Sigmoid colon (tissue), 7 donors: ENCODE results near the gene SMG9. TPM values are rescaled to one million over a fixed set of nuclear protein-coding genes. Genes with fewer than 3 reads are reported as not detected.

ENCODE experiments used
- DNase-seq: peaks from one replicate; pipeline ENCODE4 v3.0.0-alpha.2; 2019
- H3K27ac ChIP-seq, 4 donors: fragments of 200-600 bp; sonication (generic); one replicate each; pipeline ENCODE4 v1.5.1; 2016 to 2019; ENCODE audit warnings: mild to moderate bottlenecking in 1 of 4
- H3K27me3 ChIP-seq, 3 donors: fragments of 200-600 bp; sonication (generic); one replicate each; pipeline ENCODE4 v1.5.1; 2019; ENCODE audit warnings: mild to moderate bottlenecking in 1 of 3
- H3K36me3 ChIP-seq, 4 donors: fragments of 200-600 bp; sonication (generic); one replicate each; pipeline ENCODE4 v1.5.1; 2016 to 2019
- H3K4me1 ChIP-seq, 4 donors: fragments of 200-600 bp; sonication (generic); one replicate each; pipeline ENCODE4 v1.5.1; 2017 to 2019
- H3K4me3 ChIP-seq, 4 donors: fragments of 200-600 bp; sonication (generic); one replicate each; pipeline ENCODE4 v1.5.1; 2017 to 2019; ENCODE audit warnings: mild to moderate bottlenecking in 2 of 4, moderate library complexity in 1 of 4
- H3K9me3 ChIP-seq, 4 donors: fragments of 200-600 bp in 3 of 4; sonication (generic) in 3 of 4; one replicate each; pipeline versions ENCODE4 v1.5.1 to v1.6.1; 2013 to 2019
- CTCF ChIP-seq, 4 experiments: fragments of 450-650 bp in 3 of 4; fragments of 200-600 bp in 1 of 4; IDR thresholded peaks; one replicate each; pipeline ENCODE4 v1.5.1; 2016 to 2019; ENCODE audit warnings: antibody characterized with exemption in 4 of 4, mild to moderate bottlenecking in 3 of 4, moderate library complexity in 2 of 4
- EP300 ChIP-seq, 4 donors: sonication (generic); formaldehyde crosslinking; IDR thresholded peaks; one replicate each; pipeline ENCODE4 v1.6.1; 2017; ENCODE audit warnings: antibody characterized with exemption in 4 of 4
- POLR2A ChIP-seq, 2 donors: fragments of 450-650 bp; IDR thresholded peaks; one replicate each; pipeline ENCODE4 v1.6.1; 2016; ENCODE audit warnings: antibody characterized with exemption in 2 of 2, mild to moderate bottlenecking in 2 of 2, moderate library complexity in 2 of 2
- POLR2AphosphoS5 ChIP-seq, 4 donors: sonication (generic); formaldehyde crosslinking; IDR thresholded peaks; one replicate each; pipeline ENCODE4 v1.6.1; 2017; ENCODE audit warnings: antibody characterized with exemption in 4 of 4
- WGBS, 2 donors: extraction: QIAGEN DNeasy Blood & Tissue Kit; methylation state at CpG; one replicate each; pipeline ENCODE4 v1.1.7; 2013; 5-methylcytosine and 5-hydroxymethylcytosine counted together
- intact Hi-C: fragments of 100-400 bp; cut with DNase I; formaldehyde crosslinking; loops from one replicate; pipeline ENCODE4 v1.15.1; 2023
- polyA plus RNA-seq, 3 donors: library from polyadenylated mRNA; stranded (reverse); fragments of 200-250 nt; gene quantifications; one replicate each; pipeline ENCODE4 v1.2.3, GENCODE V29; 2013
- total RNA-seq, 4 donors: library from RNA; depleted of rRNA; stranded (reverse); fragments of >200 nt; gene quantifications; one replicate each; pipeline ENCODE4 v1.1.0, GENCODE V29; 2016
- donor health status: healthy with polysubstance abuse.
- donor health status: Bipolar disorder and iron deficiency.
- donor health status: healthy.

The SMG9 gene
- total and polyA plus RNA-seq, 7 donors, result 5.6 to 36.5 (median 12.5) TPM

- intact Hi-C loops, result no loop called here
- H3K9me3 ChIP-seq, result no peaks in the 10 kb centered on the region
- H3K4me3 ChIP-seq, result no peak overlapping the region
- WGBS, 2 donors, result 72 to 88% methylated on average over 11 of the region's 11 CpGs
- no peak overlapping the region for H3K27ac ChIP-seq
- no peaks in the 10 kb centered on the region for H3K27me3 ChIP-seq
- no peak for DNase-seq
- TF ChIP-seq EP300 (IDR thresholded peaks at IDR 0.05) (no peak), CTCF (IDR thresholded peaks at IDR 0.05) (no peak), POLR2AphosphoS5 (IDR thresholded peaks at IDR 0.05) (no peak), POLR2A (IDR thresholded peaks at IDR 0.05) (no peak)
- no peaks in the 10 kb centered on the region for H3K4me1 ChIP-seq
- H3K36me3 ChIP-seq, result no peaks in the 10 kb centered on the region
Measured at GRCh38 chr19:43678512-43679261, 76.1 kb downstream of the SMG9 start.

Other genes with a start within 250 kb of the SMG9 start
- gene ETHE1, start 227.8 kb downstream of the SMG9 start, total RNA-seq, result 10 to 100 TPM; 40.7 to 57.9 (median 52.1) TPM
- gene ETHE1, start 227.8 kb downstream of the SMG9 start, polyA plus RNA-seq, result 100 to 1,000 TPM; 429 to 575 (median 512) TPM
- gene ZNF575, start 221.8 kb downstream of the SMG9 start, total RNA-seq, result under 1 TPM in 1 of 4 donors, not detected in 3; 0.14 TPM
- gene ZNF575, start 221.8 kb downstream of the SMG9 start, polyA plus RNA-seq, result 1 to 10 TPM; 4.0 to 4.2 (median 4.2) TPM
- gene XRCC1, start 179.4 kb downstream of the SMG9 start, total RNA-seq, result 10 to 100 TPM; 15.1 to 31.8 (median 24.0) TPM
- 10 to 100 TPM in 2 of 3 donors, 1 to 10 TPM in 1; 8.8 to 19.9 (median 10.2) TPM for gene XRCC1, start 179.4 kb downstream of the SMG9 start, polyA plus RNA-seq
- gene PINLYP, start 179.2 kb downstream of the SMG9 start, total RNA-seq, result 10 to 100 TPM in 3 of 4 donors, 1 to 10 TPM in 1; 6.6 to 21.0 (median 13.3) TPM
- 10 to 100 TPM in 1 of 3 donors, 1 to 10 TPM in 2; 1.4 to 10.8 (median 3.7) TPM for gene PINLYP, start 179.2 kb downstream of the SMG9 start, polyA plus RNA-seq
- 10 to 100 TPM; 13.5 to 24.4 (median 18.8) TPM for gene IRGQ, start 158.8 kb downstream of the SMG9 start, total RNA-seq
- 1 to 10 TPM; 3.9 to 7.6 (median 4.2) TPM for gene IRGQ, start 158.8 kb downstream of the SMG9 start, polyA plus RNA-seq
- gene ZNF576, start 158.4 kb downstream of the SMG9 start, total RNA-seq, result 10 to 100 TPM; 12.1 to 23.3 (median 14.8) TPM
- gene ZNF576, start 158.4 kb downstream of the SMG9 start, polyA plus RNA-seq, result 10 to 100 TPM; 15.0 to 21.5 (median 19.8) TPM
- gene SRRM5, start 142.9 kb downstream of the SMG9 start, total RNA-seq, result 1 to 10 TPM in 1 of 4 donors, under 1 TPM in 2, not detected in 1; 0.27 to 1.1 (median 0.36) TPM
- gene SRRM5, start 142.9 kb downstream of the SMG9 start, polyA plus RNA-seq, result under 1 TPM in 1 of 3 donors, not detected in 2; 0.66 TPM
- 10 to 100 TPM; 22.5 to 39.6 (median 35.6) TPM for gene ZNF428, start 135.3 kb downstream of the SMG9 start, total RNA-seq
- gene ZNF428, start 135.3 kb downstream of the SMG9 start, polyA plus RNA-seq, result 10 to 100 TPM; 18.0 to 40.2 (median 33.6) TPM
- gene CADM4, start 115.1 kb downstream of the SMG9 start, total RNA-seq, result 10 to 100 TPM; 16.4 to 21.7 (median 19.7) TPM
- 1 to 10 TPM in 2 of 3 donors, under 1 TPM in 1; 0.92 to 5.7 (median 1.2) TPM for gene CADM4, start 115.1 kb downstream of the SMG9 start, polyA plus RNA-seq
- gene PLAUR, start 84.8 kb downstream of the SMG9 start, total RNA-seq, result 10 to 100 TPM in 2 of 4 donors, 1 to 10 TPM in 2; 3.2 to 15.5 (median 9.8) TPM
- 10 to 100 TPM; 18.6 to 69.2 (median 53.9) TPM for gene PLAUR, start 84.8 kb downstream of the SMG9 start, polyA plus RNA-seq
- gene IRGC, start 38.9 kb downstream of the SMG9 start, total RNA-seq, result not detected
- not detected for gene IRGC, start 38.9 kb downstream of the SMG9 start, polyA plus RNA-seq
- gene KCNN4, start 26.0 kb upstream of the SMG9 start, total RNA-seq, result 1 to 10 TPM in 3 of 4 donors, under 1 TPM in 1; 0.71 to 3.3 (median 1.9) TPM
- gene KCNN4, start 26.0 kb upstream of the SMG9 start, polyA plus RNA-seq, result 10 to 100 TPM in 1 of 3 donors, 1 to 10 TPM in 2; 3.7 to 48.7 (median 6.0) TPM
- 1 to 10 TPM in 3 of 4 donors, under 1 TPM in 1; 0.83 to 6.8 (median 1.5) TPM for gene LYPD5, start 47.5 kb upstream of the SMG9 start, total RNA-seq
- 10 to 100 TPM in 1 of 3 donors, 1 to 10 TPM in 1, under 1 TPM in 1; 0.60 to 10.6 (median 2.1) TPM for gene LYPD5, start 47.5 kb upstream of the SMG9 start, polyA plus RNA-seq
- 10 to 100 TPM; 10.7 to 14.9 (median 12.4) TPM for gene ZNF283, start 72.4 kb upstream of the SMG9 start, total RNA-seq
- 1 to 10 TPM; 1.2 to 3.2 (median 2.1) TPM for gene ZNF283, start 72.4 kb upstream of the SMG9 start, polyA plus RNA-seq
- 1 to 10 TPM; 3.0 to 4.1 (median 3.5) TPM for gene ZNF404, start 129.0 kb upstream of the SMG9 start, total RNA-seq
- gene ZNF404, start 129.0 kb upstream of the SMG9 start, polyA plus RNA-seq, result 1 to 10 TPM in 1 of 3 donors, under 1 TPM in 2; 0.60 to 2.6 (median 0.69) TPM
- 10 to 100 TPM in 3 of 4 donors, 1 to 10 TPM in 1; 5.5 to 18.2 (median 13.2) TPM for gene ZNF45, start 180.3 kb upstream of the SMG9 start, total RNA-seq
- gene ZNF45, start 180.3 kb upstream of the SMG9 start, polyA plus RNA-seq, result 1 to 10 TPM; 2.4 to 6.4 (median 4.6) TPM
- 1 to 10 TPM; 2.9 to 6.8 (median 4.8) TPM for gene ZNF221, start 196.3 kb upstream of the SMG9 start, total RNA-seq
- 1 to 10 TPM in 1 of 3 donors, under 1 TPM in 1, not detected in 1; 0.60 to 1.7 TPM for gene ZNF221, start 196.3 kb upstream of the SMG9 start, polyA plus RNA-seq
- 1 to 10 TPM; 5.5 to 8.2 (median 7.5) TPM for gene ZNF155, start 229.2 kb upstream of the SMG9 start, total RNA-seq
- gene ZNF155, start 229.2 kb upstream of the SMG9 start, polyA plus RNA-seq, result 1 to 10 TPM; 1.8 to 4.5 (median 2.3) TPM
- gene ZNF230, start 248.0 kb upstream of the SMG9 start, total RNA-seq, result 10 to 100 TPM in 1 of 4 donors, 1 to 10 TPM in 3; 3.0 to 10.6 (median 5.1) TPM
- gene ZNF230, start 248.0 kb upstream of the SMG9 start, polyA plus RNA-seq, result 1 to 10 TPM; 1.2 to 2.0 (median 1.4) TPM